Ureter (tissue), 1 donor: ENCODE results near the gene MUC4. TPM values are rescaled to one million over a fixed set of nuclear protein-coding genes. Genes with fewer than 3 reads are reported as not detected.
"Not testable (repeated sequence)": the region's sequence is repeated elsewhere in the genome, so short reads cannot be mapped to it uniquely, and the experiment has no call there.

Experiments
- DNase-seq: peaks from one replicate; pipeline ENCODE4 v3.0.0-alpha.2; 2020; ENCODE audit warnings: low spot score
- total RNA-seq: library from RNA; stranded (reverse); gene quantifications from one replicate; pipeline ENCODE4 v1.2.4, GENCODE V29; 2023
- donor health status: DM: yes; HTN: yes; CAD: no.

The MUC4 gene
- total RNA-seq, 1 donor from 2014 or later, result 0.08 TPM

- DNase-seq, result peak; percentile 10
Measured at GRCh38 chr3:195788711-195789581, 22.8 kb downstream of the MUC4 start.

- peak; percentile 25 for DNase-seq
Measured at GRCh38 chr3:195785781-195786405, 25.8 kb downstream of the MUC4 start.

- peak; percentile 15 for DNase-seq
Measured at GRCh38 chr3:195784031-195784430, 27.7 kb downstream of the MUC4 start.

GRCh38 chr3:195781236-195781635 lies 30.5 kb downstream of the MUC4 start:
- not testable (repeated sequence) for DNase-seq

- peak; percentile 35 for DNase-seq
Measured at GRCh38 chr3:195777975-195778374, 33.8 kb downstream of the MUC4 start.

GRCh38 chr3:195774917-195775316 lies 36.8 kb downstream of the MUC4 start:
- peak; percentile 42 for DNase-seq

GRCh38 chr3:195773956-195774537 lies 37.7 kb downstream of the MUC4 start:
- peak; percentile 36 for DNase-seq

GRCh38 chr3:195771646-195772300 lies 40.0 kb downstream of the MUC4 start:
- no peak for DNase-seq

GRCh38 chr3:195770841-195771645 lies 40.7 kb downstream of the MUC4 start:
- DNase-seq, result peak; percentile 38

GRCh38 chr3:195770081-195770840 lies 41.5 kb downstream of the MUC4 start:
- DNase-seq, result peak; percentile 38

- no peak for DNase-seq
Measured at GRCh38 chr3:195769551-195769950, 42.2 kb downstream of the MUC4 start.

- no peak for DNase-seq
Measured at GRCh38 chr3:195768831-195769303, 42.9 kb downstream of the MUC4 start.

GRCh38 chr3:195768414-195768813 lies 43.3 kb downstream of the MUC4 start:
- DNase-seq, result no peak

- no peak for DNase-seq
Measured at GRCh38 chr3:195767792-195768191, 43.9 kb downstream of the MUC4 start.

GRCh38 chr3:195766671-195767070 lies 45.1 kb downstream of the MUC4 start:
- DNase-seq, result no peak

- DNase-seq, result no peak
Measured at GRCh38 chr3:195764961-195765706, 46.6 kb downstream of the MUC4 start.

GRCh38 chr3:195763843-195764825 lies 47.6 kb downstream of the MUC4 start:
- DNase-seq, result no peak

- no peak for DNase-seq
Measured at GRCh38 chr3:195763076-195763830, 48.5 kb downstream of the MUC4 start.
